ENCODE results near the gene TLR8. TPM values are rescaled to one million over a fixed set of nuclear protein-coding genes. Genes with fewer than 3 reads are reported as not detected.
A peak's percentile ranks its signal among the peaks of the same experiment; 100 is the strongest.

Gene TLR8
- total RNA-seq, 1 donor from 2014 or later: 0.25 TPM

- H3K27me3 ChIP-seq: no peaks in the 10 kb centered on the region
- no peak overlapping the region for H3K4me3 ChIP-seq
- TF ChIP-seq CTCF (IDR thresholded peaks at IDR 0.05) (no peak), POLR2AphosphoS5 (IDR thresholded peaks at IDR 0.05; ENCODE audit: insufficient read depth in 1 of 2, low read depth in 1 of 2) (no peak), POLR2A (IDR thresholded peaks at IDR 0.05) (no peak)
- intact Hi-C loops (cut with DNase I): no loop called here
- DNase-seq (ENCODE audit: extremely low spot score in 2 of 2): no peak
- H3K36me3 ChIP-seq: no peaks in the 10 kb centered on the region
- H3K9me3 ChIP-seq: no peaks in the 10 kb centered on the region
- H3K27ac ChIP-seq: no peak overlapping the region
- H3K4me1 ChIP-seq: peaks cover 5% of the 10 kb centered on the region
Measured at GRCh38 chrX:12965131-12965940, 58.9 kb downstream of the TLR8 start.

- TF ChIP-seq POLR2A (IDR thresholded peaks at IDR 0.05) (no peak), POLR2AphosphoS5 (IDR thresholded peaks at IDR 0.05; ENCODE audit: insufficient read depth in 1 of 2, low read depth in 1 of 2) (no peak), CTCF (IDR thresholded peaks at IDR 0.05) (no peak)
- Histone ChIP-seq H3K4me3 (no peak overlapping the region), H3K4me1 (peaks cover 5% of the 10 kb centered on the region), H3K9me3 (no peaks in the 10 kb centered on the region), H3K27me3 (no peaks in the 10 kb centered on the region), H3K27ac (no peak overlapping the region), H3K36me3 (no peaks in the 10 kb centered on the region)
- intact Hi-C loops (cut with DNase I): no loop called here
- DNase-seq (ENCODE audit: extremely low spot score in 2 of 2): no peak
Measured at GRCh38 chrX:12966151-12966550, 59.7 kb downstream of the TLR8 start.

GRCh38 chrX:12967711-12968465 lies 61.5 kb downstream of the TLR8 start:
- Histone ChIP-seq H3K4me1 (no peaks in the 10 kb centered on the region), H3K4me3 (no peak overlapping the region), H3K27me3 (no peaks in the 10 kb centered on the region), H3K27ac (no peak overlapping the region), H3K36me3 (no peaks in the 10 kb centered on the region), H3K9me3 (no peaks in the 10 kb centered on the region)
- intact Hi-C loops (cut with DNase I): no loop called here
- no peak for TF ChIP-seq CTCF (IDR thresholded peaks at IDR 0.05)
- no peak for TF ChIP-seq POLR2AphosphoS5 (IDR thresholded peaks at IDR 0.05; ENCODE audit: insufficient read depth in 1 of 2, low read depth in 1 of 2)
- TF ChIP-seq POLR2A (IDR thresholded peaks at IDR 0.05): no peak
- no peak for DNase-seq (ENCODE audit: extremely low spot score in 2 of 2)

GRCh38 chrX:12970691-12971202 lies 64.3 kb downstream of the TLR8 start:
- intact Hi-C loops (cut with DNase I): loop anchor here (10.0 kb wide), 1 partner anchor 124 kb away; no protein-coding TSS in a partner anchor
- Histone ChIP-seq H3K27ac (peak overlapping the region; percentile 92), H3K9me3 (no peaks in the 10 kb centered on the region), H3K4me3 (peak overlapping the region in 1 of 2 donors; percentile 4), H3K27me3 (no peaks in the 10 kb centered on the region), H3K4me1 (no peaks in the 10 kb centered on the region), H3K36me3 (no peaks in the 10 kb centered on the region)
- TF ChIP-seq POLR2AphosphoS5 (IDR thresholded peaks at IDR 0.05; ENCODE audit: insufficient read depth in 1 of 2, low read depth in 1 of 2) (no peak), CTCF (IDR thresholded peaks at IDR 0.05) (peak in 2 of 3 experiments; percentile 2 to 19)
- no peak for DNase-seq (ENCODE audit: extremely low spot score in 2 of 2)
